SK-N-SH (cell line): ENCODE data around the gene PTPRD. TPM values are rescaled to one million over a fixed set of nuclear protein-coding genes. Genes with fewer than 3 reads are reported as not detected.

Experiments
- CTCF ChIA-PET: fragments of 300-600, 350-600 bp; formaldehyde crosslinking; extraction: SDS; loops from one replicate; lab custom pipeline; 2021; lab: Yijun Ruan, JAX
- POLR2A ChIA-PET: fragments of 350-600 bp; sonication (Branson Sonifier 250); formaldehyde crosslinking; extraction: SDS; loops from one replicate; lab custom pipeline; 2020; ENCODE audit warnings: antibody characterized with exemption, inconsistent platforms; lab: Yijun Ruan, JAX
- DNase-seq: peaks from one replicate; pipeline ENCODE4 v3.0.0; 2012
- H2AFZ ChIP-seq: fragments of 200-600 bp; sonication (generic); 2 replicates; pipeline ENCODE4 v1.8.1; 2016; ENCODE audit warnings: antibody characterized with exemption, mild to moderate bottlenecking, low read depth
- H3F3A ChIP-seq: fragments of 200-600 bp; sonication (generic); replicated peaks from 2 replicates; pipeline ENCODE3; 2016; ENCODE audit warnings: antibody characterized with exemption, mild to moderate bottlenecking; ENCODE audit not compliant: insufficient read depth
- H3K27ac ChIP-seq, 2 experiments: fragments of 200-500 bp in 1 of 2; fragments of 200-600 bp in 1 of 2; sonication (Bioruptor generic) in 1 of 2; sonication (generic), shearing (Covaris generic) in 1 of 2; 2 replicates each; pipeline versions ENCODE4 v1.5.1 to v1.6.1; 2014 to 2016; ENCODE audit warnings: low read depth in 2 of 2, inconsistent platforms in 1 of 2, low read length in 1 of 2, mild to moderate bottlenecking in 1 of 2, mixed read lengths in 1 of 2
- H3K27me3 ChIP-seq: fragments of 200-600 bp; sonication (generic), shearing (Covaris generic); 2 replicates; pipeline ENCODE4 v1.6.1; 2016; ENCODE audit warnings: mixed run types; ENCODE audit not compliant: insufficient read depth
- H3K36me3 ChIP-seq, 2 experiments: fragments of 200-500 bp in 1 of 2; fragments of 200-600 bp in 1 of 2; sonication (Bioruptor generic) in 1 of 2; sonication (generic) in 1 of 2; replicated peaks in 1 of 2; 2 replicates each; pipeline versions ENCODE3 to v1.5.1; 2014 to 2016; ENCODE audit warnings: low read length in 1 of 2, mild to moderate bottlenecking in 1 of 2; ENCODE audit not compliant: insufficient read depth in 2 of 2, control insufficient read depth in 1 of 2
- H3K4me1 ChIP-seq, 2 experiments: fragments of 200-500 bp in 1 of 2; fragments of 200-600 bp in 1 of 2; sonication (Bioruptor generic) in 1 of 2; sonication (generic), shearing (Covaris generic) in 1 of 2; 2 replicates each; pipeline versions ENCODE4 v1.5.1 to v1.6.1; 2014 to 2016; ENCODE audit warnings: low read depth in 1 of 2, low read length in 1 of 2, mixed run types in 1 of 2; ENCODE audit not compliant: insufficient read depth in 2 of 2, control insufficient read depth in 1 of 2
- H3K4me2 ChIP-seq: fragments of 200-600 bp; sonication (generic), shearing (Covaris generic); 2 replicates; pipeline ENCODE4 v1.6.1; 2017; ENCODE audit warnings: mixed run types
- H3K4me3 ChIP-seq, 2 experiments: fragments of 200-500 bp in 1 of 2; fragments of 200-600 bp in 1 of 2; sonication (Bioruptor generic) in 1 of 2; sonication (generic), shearing (Covaris generic) in 1 of 2; 2 replicates each; pipeline versions ENCODE4 v1.5.1 to v1.8.1; 2014 to 2016; ENCODE audit warnings: low read depth in 2 of 2, inconsistent platforms in 1 of 2, low read length in 1 of 2, mild to moderate bottlenecking in 1 of 2, mixed read lengths in 1 of 2, moderate library complexity in 1 of 2
- H3K79me2 ChIP-seq: fragments of 200-600 bp; sonication (generic); 2 replicates; pipeline ENCODE4 v1.8.1; 2017; ENCODE audit warnings: mild to moderate bottlenecking; ENCODE audit not compliant: insufficient read depth
- H3K9ac ChIP-seq: fragments of 200-600 bp; sonication (generic); 2 replicates; pipeline ENCODE4 v1.6.1; 2017; ENCODE audit warnings: mixed run types
- H3K9me2 ChIP-seq: fragments of 200-600 bp; sonication (generic); 2 replicates; pipeline ENCODE4 v1.6.1; 2017; ENCODE audit warnings: mixed run types
- H3K9me3 ChIP-seq: fragments of 200-600 bp; sonication (generic); 2 replicates; pipeline ENCODE4 v1.6.1; 2017; ENCODE audit warnings: mixed run types, mild to moderate bottlenecking, moderate library complexity
- H4K20me1 ChIP-seq: fragments of 200-600 bp; sonication (generic); 2 replicates; pipeline ENCODE4 v1.6.1; 2017; ENCODE audit warnings: mild to moderate bottlenecking, mixed run types; ENCODE audit not compliant: insufficient read depth
- CHD2 ChIP-seq: fragments of 150-350 bp; IDR thresholded peaks from 2 replicates; pipeline ENCODE4 v1.6.1; 2018; ENCODE audit warnings: low read length; ENCODE audit not compliant: partially characterized antibody
- EP300 ChIP-seq, 2 experiments: IDR thresholded peaks; 2 replicates each; pipeline versions ENCODE4 v1.4.0 to v1.6.1; 2012; ENCODE audit warnings: borderline replicate concordance in 1 of 2, low read depth in 1 of 2, low read length in 1 of 2
- EZH2phosphoT487 ChIP-seq: fragments of 200-600 bp; sonication (generic); IDR thresholded peaks from 2 replicates; pipeline ENCODE4 v1.6.1; 2017; ENCODE audit warnings: low read depth, mixed run types, mild to moderate bottlenecking, antibody characterized with exemption, moderate library complexity, borderline replicate concordance
- FOXJ3 ChIP-seq: sonication (generic); formaldehyde crosslinking; IDR thresholded peaks from 2 replicates; pipeline ENCODE4 v1.5.1; 2020; ENCODE audit warnings: mild to moderate bottlenecking, missing genetic modification reagents
- GABPA ChIP-seq: IDR thresholded peaks from 2 replicates; pipeline ENCODE4 v1.4.0; 2012; ENCODE audit warnings: low read depth, mild to moderate bottlenecking
- GATA2 ChIP-seq: sonication (generic); formaldehyde crosslinking; IDR thresholded peaks from 2 replicates; pipeline ENCODE4 v1.5.0; 2020; ENCODE audit warnings: mild to moderate bottlenecking, missing genetic modification reagents
- IRF3 ChIP-seq: fragments of 150-350 bp; IDR thresholded peaks from 2 replicates; pipeline ENCODE4 v1.6.1; 2016; ENCODE audit warnings: mild to moderate bottlenecking, low read depth, low read length
- JUND ChIP-seq: IDR thresholded peaks from 2 replicates; pipeline ENCODE4 v1.4.0; 2012
- MAX ChIP-seq: IDR thresholded peaks from 2 replicates; pipeline ENCODE4 v1.4.0; 2012; ENCODE audit warnings: low read depth
- MXI1 ChIP-seq: IDR thresholded peaks from 2 replicates; pipeline ENCODE4 v1.6.1; 2012; ENCODE audit warnings: mild to moderate bottlenecking, low read depth, low read length, improper control_type of control experiment
- PBX3 ChIP-seq: IDR thresholded peaks from 2 replicates; pipeline ENCODE4; 2012
- RCOR1 ChIP-seq: fragments of 150-350 bp; IDR thresholded peaks from 2 replicates; pipeline ENCODE4 v1.6.1; 2017; ENCODE audit warnings: antibody characterized with exemption, low read length
- REST ChIP-seq: IDR thresholded peaks from 2 replicates; pipeline ENCODE4 v1.6.1; 2012; ENCODE audit warnings: mild to moderate bottlenecking, low read depth, low read length, moderate library complexity
- SIN3A ChIP-seq: IDR thresholded peaks from 2 replicates; pipeline ENCODE4 v1.6.1; 2012; ENCODE audit warnings: low read depth, mild to moderate bottlenecking, low read length, moderate library complexity, borderline replicate concordance
- SMC3 ChIP-seq: IDR thresholded peaks from 2 replicates; pipeline ENCODE4 v1.6.1; 2012; ENCODE audit warnings: low read depth, low read length, improper control_type of control experiment
- TAF1 ChIP-seq: IDR thresholded peaks from 2 replicates; pipeline ENCODE4 v1.6.1; 2012; ENCODE audit warnings: low read depth, mild to moderate bottlenecking, low read length, moderate library complexity, borderline replicate concordance
- TCF12 ChIP-seq: IDR thresholded peaks from 2 replicates; pipeline ENCODE4 v1.4.0; 2012
- YY1 ChIP-seq: IDR thresholded peaks from 2 replicates; pipeline ENCODE4 v1.4.0; 2012; ENCODE audit warnings: low read depth, mild to moderate bottlenecking
- ZBTB33 ChIP-seq: IDR thresholded peaks from 2 replicates; pipeline ENCODE4 v1.4.0; 2012; ENCODE audit warnings: low read depth, borderline replicate concordance
- WGBS: methylation state at CpG from one replicate; pipeline ENCODE4 v1.1.6; 2017; ENCODE audit warnings: low lambda C conversion rate; 5-methylcytosine and 5-hydroxymethylcytosine counted together
- polyA plus RNA-seq, 3 experiments: library from polyadenylated mRNA; depleted of rRNA; stranded (reverse); fragments of >200 nt; gene quantifications; 2 replicates each; pipeline ENCODE4 v1.2.3, GENCODE V29; 2012

PTPRD gene
- polyA plus RNA-seq, 1 of the 3 experiments (the other 2 are of a cell fraction): 0.15 TPM

- 47% methylated on average over 2 of the region's 2 CpGs for WGBS
- no peak overlapping the region for H3K27ac ChIP-seq
- H3K36me3 ChIP-seq: no peaks in the 10 kb centered on the region
- no peak for DNase-seq
- H2AFZ ChIP-seq: no peak overlapping the region
- H3K9me3 ChIP-seq: no peaks in the 10 kb centered on the region
- no peaks in the 10 kb centered on the region for H4K20me1 ChIP-seq
- H3F3A ChIP-seq: no peaks in the 10 kb centered on the region
- no peaks in the 10 kb centered on the region for H3K4me1 ChIP-seq
- no peaks in the 10 kb centered on the region for H3K79me2 ChIP-seq
- no peak overlapping the region for H3K4me3 ChIP-seq
- no peaks in the 10 kb centered on the region for H3K9me2 ChIP-seq
- no peak for TF ChIP-seq GATA2 (CRISPR knock-in tag)
- no peak overlapping the region for H3K9ac ChIP-seq
- ChIA-PET CTCF (no interaction called here), POLR2A (no interaction called here)
- no peaks in the 10 kb centered on the region for H3K27me3 ChIP-seq
- no peak overlapping the region for H3K4me2 ChIP-seq
These were observed 2044.7 kb downstream of the PTPRD start for GRCh38 chr9:8567963-8568579.

- Histone ChIP-seq H3K27ac (no peak overlapping the region), H3K4me2 (no peak overlapping the region), H3K36me3 (no peaks in the 10 kb centered on the region), H3K9me2 (no peaks in the 10 kb centered on the region), H3K9ac (no peak overlapping the region), H3F3A (no peaks in the 10 kb centered on the region), H3K4me1 (no peaks in the 10 kb centered on the region), H3K27me3 (no peaks in the 10 kb centered on the region), H2AFZ (no peak overlapping the region), H3K9me3 (no peaks in the 10 kb centered on the region), H3K79me2 (no peaks in the 10 kb centered on the region), H4K20me1 (no peaks in the 10 kb centered on the region), H3K4me3 (no peak overlapping the region)
- ChIA-PET POLR2A (no interaction called here), CTCF (no interaction called here)
- TF ChIP-seq IRF3 (no peak), CHD2 (no peak), GABPA (no peak), RCOR1 (no peak), EZH2phosphoT487 (no peak), FOXJ3 (no peak), SIN3A (no peak), YY1 (no peak), SMC3 (no peak), MAX (no peak), JUND (no peak), TAF1 (no peak), ZBTB33 (no peak), REST (no peak), PBX3 (no peak), TCF12 (no peak), EP300 (IDR thresholded peaks at IDR 0.05; ENCODE audit: borderline replicate concordance in 1 of 2, low read depth in 1 of 2, low read length in 1 of 2) (no peak), MXI1 (no peak)
- WGBS: 83% methylated on average over 6 of the region's 6 CpGs
- DNase-seq: no peak
These were observed 2047.8 kb downstream of the PTPRD start for GRCh38 chr9:8564960-8565359.
